Islet precursor cell (in vitro differentiated cells): Measurements from ENCODE around the gene MUC4.
"Not testable (repeated sequence)": the region's sequence is repeated elsewhere in the genome, so short reads cannot be mapped to it uniquely, and the experiment has no call there.

Experiments
- DNase-seq: peaks from one replicate; pipeline ENCODE4 v3.0.0-alpha.2; 2018

The MUC4 gene

DNA sequence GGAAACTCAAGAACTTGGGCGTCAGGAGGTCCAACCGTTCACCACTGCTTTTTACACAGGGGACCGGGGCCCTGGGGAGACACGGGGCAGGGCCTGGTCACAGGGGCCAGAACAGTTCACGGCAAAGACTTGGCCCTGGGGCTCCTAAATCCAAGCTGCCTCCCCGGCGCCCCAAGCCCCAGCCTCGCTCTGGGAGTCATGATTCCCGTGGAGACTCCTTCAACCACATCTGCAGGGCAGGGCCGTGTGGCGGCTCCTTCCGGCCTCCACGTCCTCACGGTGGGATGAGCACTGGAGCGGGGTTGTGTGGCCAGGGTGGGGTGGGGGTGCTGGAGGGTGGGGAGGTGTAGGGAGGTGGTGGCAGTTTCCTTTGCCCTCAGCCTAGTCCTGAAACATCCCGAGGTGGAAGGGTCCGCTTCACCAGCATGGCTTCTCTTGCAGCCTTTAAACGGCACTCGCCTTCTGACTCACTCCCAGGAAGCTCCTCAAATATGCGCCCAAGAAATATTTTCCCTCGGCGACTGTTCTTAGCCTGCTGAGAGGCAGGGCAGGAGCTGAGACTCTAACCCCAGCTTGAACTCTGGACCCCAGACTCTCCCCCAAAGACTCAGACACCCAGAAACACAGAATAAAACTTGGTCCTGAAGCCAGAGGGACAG, 1.8 kb downstream of the MUC4 start:
- peak; percentile 73 for DNase-seq

DNA sequence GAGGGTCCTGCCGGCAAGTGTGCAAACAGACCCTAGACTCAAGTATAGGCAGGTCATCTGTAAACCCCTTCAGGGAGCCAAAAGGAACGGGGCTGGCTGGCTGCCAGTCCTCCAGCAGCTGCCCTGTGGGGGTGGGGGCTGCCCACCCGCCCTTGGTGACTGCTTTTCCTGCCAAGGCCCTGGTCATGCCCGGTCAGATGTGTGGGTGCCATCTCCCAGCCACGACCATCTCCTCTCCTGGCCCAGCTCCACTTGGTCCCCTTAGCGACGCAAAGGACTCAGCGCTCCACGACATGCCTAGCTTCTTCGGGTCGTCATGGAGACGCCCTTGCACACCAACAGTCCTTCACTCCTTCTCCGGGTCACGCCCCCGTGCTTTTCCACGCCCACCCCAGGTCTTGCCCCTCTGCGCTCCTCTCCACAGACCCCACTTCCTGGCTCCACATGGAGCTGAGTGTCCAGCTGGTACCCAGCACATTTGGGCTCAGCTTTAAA, 2.4 kb downstream of the MUC4 start:
- peak; percentile 52 for DNase-seq

DNA sequence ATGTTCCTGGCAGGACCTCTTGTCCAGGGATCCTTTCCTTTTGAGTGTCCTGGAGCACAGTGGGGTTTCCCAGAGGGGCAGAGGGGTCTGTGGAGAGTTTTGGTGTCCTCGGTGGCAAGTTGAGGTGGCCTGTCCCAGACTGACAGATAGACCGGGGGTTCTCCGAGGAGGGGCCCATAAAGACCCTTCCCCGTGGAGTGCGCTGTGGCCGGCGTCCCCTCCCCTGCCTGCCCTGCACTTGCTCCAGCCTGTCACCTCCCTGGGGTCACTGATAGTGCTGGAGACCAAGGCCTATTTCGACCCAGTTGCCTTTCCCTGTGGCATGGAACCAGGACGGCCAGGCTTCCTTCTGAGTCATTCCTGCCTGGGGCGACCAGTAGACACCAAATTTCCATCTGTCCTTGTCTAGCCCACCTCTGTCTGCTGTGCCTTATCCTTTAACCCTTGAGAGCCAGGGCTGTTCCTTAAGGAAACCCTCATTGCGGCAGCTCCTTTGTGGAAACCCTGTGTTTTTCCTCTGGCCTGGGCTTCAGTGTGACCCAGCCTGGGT, 2.9 kb downstream of the MUC4 start:
- peak; percentile 84 for DNase-seq

DNA sequence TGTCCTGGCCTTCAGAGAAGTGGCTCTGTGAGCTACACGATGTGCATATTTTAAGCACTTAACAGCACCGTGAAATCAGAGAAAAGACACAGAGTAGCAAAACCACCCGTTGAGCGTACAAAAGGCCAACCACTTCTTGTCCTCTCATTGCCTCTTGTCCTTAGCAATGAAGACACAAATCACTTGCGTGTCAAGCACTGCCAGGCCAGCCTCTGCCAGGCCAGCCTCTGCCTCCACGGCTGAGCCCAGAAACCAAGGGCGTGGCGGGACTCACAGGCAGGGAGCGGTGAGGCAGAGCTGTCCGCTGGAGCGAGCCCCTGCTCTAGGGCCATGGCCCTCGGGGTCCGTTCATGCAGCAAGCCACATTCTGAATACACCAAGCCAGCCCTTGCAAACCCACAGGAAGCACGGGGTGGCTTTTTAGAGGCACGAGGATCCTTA, 4.0 kb downstream of the MUC4 start:
- DNase-seq = peak; percentile 58

DNA sequence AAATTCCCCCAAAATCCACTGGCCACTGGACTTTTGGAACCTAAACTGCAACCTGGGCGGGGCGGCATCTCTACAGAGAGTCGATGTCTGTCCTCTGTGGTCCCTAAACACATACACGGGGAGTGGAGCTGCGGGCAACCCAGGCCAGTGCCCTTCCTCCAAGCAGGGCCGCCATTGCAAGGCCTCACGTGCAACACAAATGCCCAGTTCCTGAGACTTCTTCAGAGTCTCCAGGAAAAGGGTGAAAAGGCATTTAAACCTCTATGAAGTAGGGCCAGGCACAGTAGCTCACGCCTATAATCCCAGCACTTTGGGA, 4.9 kb downstream of the MUC4 start:
- DNase-seq = peak; percentile 34

DNA sequence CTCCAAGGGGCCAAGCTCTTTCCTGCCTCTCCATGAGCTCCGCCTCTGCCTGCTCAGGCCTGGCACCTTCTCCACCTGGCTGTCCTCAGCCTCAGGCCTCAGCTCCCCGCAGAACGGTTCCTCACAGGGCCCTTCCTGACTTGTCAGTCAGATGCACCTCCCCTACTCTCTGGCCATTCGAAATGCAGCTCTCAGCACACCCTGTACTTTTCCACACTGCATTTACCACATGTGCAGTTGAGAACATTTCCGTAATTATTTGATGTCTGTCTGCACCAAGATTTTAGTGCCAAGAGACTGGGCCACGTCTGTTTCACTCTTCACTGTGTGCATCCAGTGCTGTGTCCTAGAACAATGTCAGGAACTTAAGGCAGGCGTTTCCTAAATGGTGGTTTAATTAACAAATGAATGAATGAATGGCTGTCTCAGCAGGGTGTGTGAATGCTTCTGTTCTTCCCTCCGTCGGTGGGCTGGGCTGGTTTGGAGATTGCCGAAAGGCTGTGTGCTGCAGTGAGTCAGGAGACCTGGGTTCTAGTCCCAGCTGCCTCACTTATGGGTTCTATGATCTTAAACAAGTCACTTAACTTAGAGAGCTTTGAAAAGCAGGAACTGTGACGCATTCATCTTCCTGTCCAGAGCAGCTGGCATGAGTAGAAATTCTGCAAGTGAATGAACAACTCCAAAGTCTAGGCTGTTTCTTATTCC, 5.4 kb downstream of the MUC4 start:
- DNase-seq = peak; percentile 76

DNA sequence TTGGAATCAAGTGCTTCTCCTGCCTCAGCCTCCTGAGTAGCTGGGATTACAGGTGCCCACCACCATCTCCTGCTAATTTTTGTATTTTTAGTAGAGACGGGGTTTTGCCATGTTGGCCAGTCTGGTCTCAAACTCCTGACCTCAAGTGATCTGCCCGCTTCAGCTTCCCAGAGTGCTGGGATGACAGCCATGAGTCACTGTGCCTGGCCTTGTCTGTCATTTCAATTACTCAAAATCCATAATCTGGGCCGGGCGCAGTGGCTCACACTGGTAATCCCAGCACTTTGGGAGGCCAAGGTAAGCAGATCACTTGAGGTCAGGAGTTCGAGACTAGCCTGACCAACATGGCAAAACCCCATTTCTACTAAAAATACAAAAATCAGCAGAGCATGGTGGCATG, 6.1 kb downstream of the MUC4 start:
- peak; percentile 30 for DNase-seq

DNA sequence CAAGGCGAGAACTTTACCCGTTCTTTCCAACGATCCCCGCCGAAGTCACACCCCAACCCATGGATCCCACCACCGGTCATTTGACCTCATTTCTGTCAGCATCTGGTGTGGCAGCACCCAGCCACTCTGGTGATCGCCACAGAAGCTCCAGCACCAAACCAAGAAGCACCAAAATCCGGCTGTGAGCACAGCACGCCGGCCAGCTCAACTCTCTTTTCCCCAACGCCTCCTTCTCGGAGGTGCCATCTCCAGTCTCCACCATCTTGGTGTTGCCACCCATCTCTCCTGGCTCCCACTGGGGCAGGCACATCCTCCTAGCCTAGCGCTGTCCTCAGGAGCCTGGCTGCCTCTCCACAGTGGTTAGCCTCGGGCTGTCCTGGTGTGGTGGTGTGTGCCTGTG, 6.5 kb downstream of the MUC4 start:
- peak; percentile 42 for DNase-seq

DNA sequence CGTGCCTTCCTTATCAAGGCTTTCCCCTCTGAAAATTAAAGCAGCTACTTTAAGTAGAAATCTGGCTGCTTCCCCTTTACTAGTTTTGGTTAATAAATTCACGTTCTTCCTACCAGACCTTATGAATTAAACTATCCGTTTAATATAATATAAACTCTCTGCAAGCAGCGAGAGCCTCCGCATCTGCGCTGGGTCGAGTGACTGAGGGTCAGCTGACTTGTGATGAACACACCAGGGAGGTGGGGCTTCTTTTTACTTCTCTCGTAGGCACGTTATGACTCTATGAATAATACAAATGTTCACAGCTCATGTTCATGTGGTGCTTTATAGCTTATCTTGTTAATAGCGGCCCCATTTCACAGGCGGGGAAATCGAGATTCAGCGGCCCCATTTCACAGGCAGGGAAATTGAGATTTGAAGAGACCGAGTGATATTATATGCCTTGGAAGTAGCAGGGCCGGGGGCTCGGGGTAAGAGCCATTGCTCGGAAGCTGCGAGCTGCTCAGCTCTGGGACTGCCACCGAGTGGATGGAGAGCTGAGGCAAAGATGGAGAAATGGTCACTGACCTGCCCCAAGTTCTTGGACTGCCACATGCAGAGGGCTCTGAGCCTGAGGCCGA, 8.3 kb downstream of the MUC4 start:
- no peak for DNase-seq

DNA sequence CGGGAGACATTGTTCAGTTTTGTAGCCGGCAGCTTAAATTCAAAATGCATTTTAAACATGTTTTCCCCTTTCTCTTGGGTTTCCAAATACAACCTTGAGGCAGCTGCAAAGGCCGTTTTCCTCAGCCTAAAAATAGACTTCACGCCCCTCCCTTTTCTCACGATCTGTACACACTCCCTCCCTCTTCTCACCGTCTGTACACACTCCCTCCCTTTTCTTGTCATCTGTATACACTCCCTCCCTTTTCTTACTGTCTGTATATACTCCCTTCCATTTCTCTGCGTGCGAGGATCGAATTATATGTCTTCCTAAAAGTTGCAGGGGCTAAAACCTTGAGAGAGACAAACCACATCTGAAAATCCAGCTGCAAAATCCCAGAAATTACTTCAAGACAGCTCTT, 8.9 kb downstream of the MUC4 start:
- no peak for DNase-seq

DNA sequence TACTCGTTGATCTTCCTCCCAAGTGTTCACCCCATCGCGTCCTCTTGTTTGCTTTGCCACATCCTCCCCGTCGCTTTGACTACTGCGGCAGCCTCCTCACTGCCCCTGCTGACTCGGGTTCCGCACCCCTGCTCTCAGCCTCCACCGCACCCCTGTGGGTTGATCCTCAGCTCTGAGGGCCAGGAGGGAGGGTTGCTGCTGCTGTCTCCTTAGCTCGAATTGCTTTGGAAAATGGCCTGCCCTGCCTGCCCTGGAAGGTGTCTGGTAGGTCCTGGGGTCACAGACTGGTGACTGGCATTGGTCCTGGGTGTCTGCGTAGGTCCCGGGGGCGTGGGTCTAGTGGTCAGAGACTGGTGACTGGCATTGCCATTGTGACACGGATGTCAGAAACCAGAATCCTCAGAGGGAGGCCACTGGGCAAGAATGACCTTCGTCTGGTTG, 9.4 kb downstream of the MUC4 start:
- peak; percentile 55 for DNase-seq

DNA sequence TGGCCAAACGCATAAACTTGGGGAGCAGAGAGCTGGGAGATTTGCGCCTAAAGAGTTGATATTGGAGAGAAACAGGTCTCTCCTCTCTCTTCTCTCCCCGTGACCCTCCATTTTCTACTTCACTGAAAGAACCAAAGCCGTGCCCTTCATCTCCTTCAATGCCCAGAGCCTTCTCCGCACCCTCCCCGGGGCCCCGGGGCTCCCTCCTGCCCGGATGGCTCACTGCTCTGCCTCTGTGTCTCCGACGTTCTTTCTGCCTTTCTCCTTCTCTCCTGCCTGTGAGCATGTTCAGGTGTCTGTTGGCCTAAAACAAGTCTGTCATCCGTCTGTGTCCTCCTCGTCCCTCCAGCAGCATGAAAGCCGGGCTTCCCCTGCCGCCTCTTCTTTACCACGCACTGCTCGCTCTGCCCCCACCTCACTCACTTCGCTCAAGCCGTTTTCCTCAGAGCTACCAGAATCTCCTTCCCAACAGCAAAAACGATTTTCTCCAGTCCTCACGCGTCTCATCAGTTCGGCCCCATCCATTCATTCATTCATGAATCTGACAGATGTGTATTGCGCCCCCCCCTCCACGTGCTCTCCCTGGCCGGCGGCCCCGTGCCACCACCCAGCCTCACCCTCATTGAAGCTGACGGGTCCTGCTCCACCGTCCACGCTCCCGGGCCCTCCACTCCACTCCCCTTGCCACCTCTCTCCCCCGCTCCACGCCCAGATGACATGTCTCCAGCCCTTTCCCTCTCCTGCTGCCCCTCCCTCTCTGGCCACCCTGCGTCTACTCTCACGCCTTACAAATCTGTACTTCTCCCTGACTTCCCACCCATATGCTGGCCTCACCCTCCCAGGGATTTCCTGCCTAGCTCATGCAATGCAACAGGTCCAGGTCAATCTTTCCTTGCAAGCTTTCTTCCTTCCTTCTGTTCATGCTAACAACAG, 10.2 kb downstream of the MUC4 start:
- DNase-seq = peak; percentile 43

DNA sequence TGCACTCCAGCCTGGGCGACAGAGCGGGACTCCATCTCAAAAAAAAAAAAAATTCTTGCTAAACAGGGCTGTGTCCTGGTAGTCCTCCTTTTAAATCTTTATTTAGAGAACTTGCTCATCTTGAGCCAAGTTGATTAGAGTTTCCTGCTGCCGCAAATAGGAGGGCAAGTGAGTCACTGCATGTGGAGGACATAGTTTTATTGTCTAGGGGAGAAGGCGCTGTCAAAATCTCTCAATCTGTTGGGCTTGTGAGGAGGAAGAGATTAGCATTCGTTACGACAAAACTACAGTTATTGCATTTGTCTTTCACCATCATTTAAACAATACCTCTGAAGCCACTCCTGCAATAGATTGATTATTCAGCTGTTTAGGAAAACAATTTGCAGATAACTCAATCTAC, 11.5 kb downstream of the MUC4 start:
- DNase-seq = peak; percentile 28

DNA sequence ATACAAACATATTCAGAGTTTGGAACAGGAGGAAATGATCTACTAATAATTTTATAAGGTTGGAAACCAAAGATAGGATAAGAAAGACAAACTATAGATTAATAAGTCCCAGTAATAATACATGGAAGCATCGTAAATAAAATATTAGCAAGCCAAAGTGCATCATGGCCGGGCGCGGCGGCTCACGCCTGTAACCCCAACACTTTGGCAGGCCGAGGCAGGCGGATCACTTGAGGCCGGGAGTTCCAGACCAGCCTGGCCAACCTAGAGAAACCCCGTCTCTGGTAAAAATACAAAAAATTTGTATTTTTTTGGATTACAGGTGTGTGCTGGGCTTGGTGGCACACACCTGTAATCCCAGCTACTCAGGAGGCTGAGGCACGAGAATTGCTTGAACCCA, 14.9 kb downstream of the MUC4 start:
- DNase-seq = no peak

DNA sequence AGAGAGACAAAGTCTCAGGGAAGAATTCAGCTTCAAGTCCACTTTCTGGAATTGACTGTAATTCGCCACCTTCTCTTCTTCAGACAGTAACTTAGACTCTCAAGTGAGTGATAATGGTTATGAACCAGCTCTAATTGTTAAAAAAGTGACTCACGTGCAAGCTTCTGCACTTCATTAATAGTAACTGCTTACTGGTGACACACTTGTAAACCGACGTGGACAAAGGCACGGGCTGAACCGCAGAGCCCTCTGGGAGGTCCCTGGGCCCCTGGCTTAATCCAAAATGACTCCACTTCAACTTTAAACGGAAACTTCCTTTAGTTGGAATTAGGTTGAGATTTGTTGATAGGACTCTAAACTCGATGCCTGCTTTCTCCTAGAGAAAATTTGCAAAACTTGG, 17.0 kb downstream of the MUC4 start:
- peak; percentile 34 for DNase-seq

DNA sequence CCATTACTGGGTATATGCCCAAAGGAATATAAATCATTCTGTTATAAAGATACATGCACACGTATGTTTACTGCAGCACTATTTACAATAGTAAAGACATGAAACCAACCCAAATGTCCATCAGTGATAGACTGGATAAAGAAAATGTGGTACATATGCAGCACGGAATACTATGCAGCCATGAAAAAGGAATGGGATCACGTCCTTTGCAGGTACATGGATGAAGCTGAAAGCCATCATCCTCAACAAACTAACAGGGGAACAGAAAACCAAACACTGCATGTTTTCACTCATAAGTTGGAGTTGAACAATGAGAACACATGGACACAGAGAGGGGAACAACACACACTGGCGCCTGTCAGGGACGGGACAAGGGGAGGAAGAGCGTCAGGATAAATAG, 19.1 kb downstream of the MUC4 start:
- DNase-seq = not testable (repeated sequence)

DNA sequence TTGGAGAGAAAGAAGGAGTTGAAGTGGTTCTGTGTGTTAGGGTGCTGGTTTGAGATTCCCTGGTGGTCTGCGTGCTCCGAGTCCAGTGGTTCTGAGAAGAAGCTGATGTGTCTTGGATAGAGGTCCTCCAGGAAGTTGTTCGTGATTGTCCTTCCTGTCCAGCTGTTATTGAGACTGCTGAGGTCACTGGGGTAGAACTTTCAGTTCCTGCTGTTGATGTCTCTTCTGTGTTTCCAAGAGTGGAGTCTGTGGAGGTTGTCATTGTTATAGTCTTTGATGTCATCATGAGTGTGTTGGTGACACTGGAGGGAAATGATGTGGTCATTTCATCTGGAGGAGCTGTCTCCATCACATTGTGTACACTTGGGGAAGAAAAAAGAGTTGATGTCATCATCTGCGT, 20.8 kb downstream of the MUC4 start:
- DNase-seq = peak; percentile 29

DNA sequence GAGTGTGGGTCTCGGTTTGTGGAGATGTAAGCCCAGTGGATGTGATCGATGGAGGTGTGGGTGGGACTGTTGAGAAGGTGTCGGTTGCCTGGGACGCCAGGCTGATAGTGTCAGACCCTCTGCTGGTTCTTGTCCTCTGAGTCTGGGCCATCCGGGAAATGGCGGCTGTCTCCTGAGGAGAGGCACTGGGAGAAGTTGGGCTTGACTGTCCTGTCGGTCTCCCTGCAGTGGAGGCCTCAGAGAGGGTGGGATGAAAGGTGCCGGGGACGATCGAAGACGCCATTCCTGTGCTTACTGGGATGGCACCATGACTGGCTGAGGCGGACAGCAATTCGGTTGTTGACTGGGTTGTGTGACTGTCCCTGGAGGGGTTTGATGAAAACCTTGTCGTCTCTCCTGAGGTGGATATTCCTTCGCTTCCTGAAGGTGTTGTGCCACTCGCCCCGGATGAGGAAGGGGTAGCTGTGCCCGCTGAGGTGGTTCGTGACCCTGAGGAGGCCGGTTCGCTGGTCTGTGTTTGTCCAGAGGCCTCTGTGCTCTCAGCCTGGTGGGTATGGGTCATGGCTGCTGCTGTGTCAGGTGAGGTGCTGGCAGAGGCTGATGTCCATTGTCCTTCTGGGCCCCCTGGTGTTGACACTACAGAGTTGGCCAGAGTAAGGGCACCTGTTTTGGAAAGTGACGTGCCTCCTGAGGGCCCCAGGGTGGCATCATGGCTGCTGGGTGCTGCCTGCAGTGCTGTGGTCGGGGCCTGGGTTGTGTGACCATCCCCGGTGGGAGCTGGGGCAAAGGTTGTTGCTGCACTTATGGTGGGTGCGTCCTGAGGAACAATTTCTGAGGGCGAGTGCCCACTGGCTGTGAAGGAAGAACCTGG, 22.8 kb downstream of the MUC4 start:
- DNase-seq = peak; percentile 43

DNA sequence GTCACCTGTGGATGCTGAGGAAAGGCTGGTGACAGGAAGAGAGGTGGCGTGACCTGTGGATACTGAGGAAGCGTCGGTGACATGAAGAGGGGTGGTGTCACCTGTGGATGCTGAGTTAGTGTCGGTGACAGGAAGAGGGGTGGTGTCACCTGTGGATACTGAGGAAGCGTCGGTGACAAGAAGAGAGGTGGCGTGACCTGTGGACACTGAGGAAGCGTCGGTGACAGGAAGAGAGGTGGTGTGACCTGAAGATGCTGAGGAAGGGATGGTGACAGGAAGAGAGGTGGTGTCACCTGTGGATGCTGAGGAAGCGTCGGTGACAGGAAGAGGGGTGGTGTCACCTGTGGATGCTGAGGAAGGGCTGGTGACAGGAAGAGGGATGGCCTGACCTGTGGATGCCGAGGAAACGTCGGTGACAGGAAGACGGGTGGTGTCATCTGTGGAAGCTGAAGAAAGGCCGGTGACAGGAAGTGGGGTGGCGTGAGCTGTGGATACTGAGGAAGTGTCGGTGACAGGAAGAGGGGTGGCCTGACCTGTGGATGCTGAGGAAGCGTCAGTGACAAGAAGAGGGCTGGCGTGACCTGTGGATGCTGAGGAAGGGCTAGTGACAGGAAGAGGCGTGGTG, 25.8 kb downstream of the MUC4 start:
- peak; percentile 37 for DNase-seq

DNA sequence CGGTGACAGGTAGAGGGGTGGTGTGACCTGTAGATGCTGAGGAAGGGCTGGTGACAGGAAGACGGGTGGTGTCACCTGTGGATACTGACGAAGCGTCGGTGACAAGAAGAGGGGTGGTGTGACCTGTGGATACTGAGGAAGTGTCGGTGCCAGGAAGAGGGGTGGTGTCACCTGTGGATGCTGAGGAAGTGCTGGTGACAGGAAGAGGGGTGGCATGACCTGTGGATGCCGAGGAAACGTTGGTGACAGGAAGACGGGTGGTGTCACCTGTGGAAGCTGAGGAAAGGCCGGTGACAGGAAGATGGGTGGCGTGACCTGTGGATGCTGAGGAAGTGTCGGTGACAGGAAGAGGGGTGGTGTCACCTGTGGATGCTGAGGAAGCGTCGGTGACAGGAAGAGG, 27.7 kb downstream of the MUC4 start:
- DNase-seq = peak; percentile 37

DNA sequence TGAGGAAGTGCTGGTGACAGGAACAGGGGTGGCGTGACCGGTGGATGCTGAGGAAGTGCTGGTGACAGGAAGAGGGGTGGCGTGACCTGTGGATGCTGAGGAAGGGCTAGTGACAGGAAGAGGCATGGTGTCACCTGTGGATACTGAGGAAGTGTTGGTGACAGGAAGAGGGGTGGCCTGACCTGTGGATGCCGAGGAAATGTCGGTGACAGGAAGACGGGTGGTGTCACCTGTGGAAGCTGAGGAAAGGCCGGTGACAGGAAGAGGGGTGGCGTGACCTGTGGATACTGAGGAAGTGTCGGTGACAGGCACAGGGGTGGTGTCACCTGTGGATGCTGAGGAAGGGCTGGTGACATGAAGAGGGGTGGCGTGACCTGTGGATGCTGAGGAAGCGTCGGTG, 30.5 kb downstream of the MUC4 start:
- DNase-seq = not testable (repeated sequence)
